Lower leg skin (tissue), 3 donors: ENCODE results near the gene TYW1.
"Not testable (repeated sequence)": the region's sequence is repeated elsewhere in the genome, so short reads cannot be mapped to it uniquely, and the experiment has no call there.

Experiments
- POLR2A ChIP-seq, 2 donors: fragments of 450-650 bp; IDR thresholded peaks; one replicate each; pipeline ENCODE4 v1.6.1; 2016 to 2017; ENCODE audit warnings: antibody characterized with exemption in 2 of 2, mild to moderate bottlenecking in 1 of 2, moderate library complexity in 1 of 2
- TF ChIP-seq, protein P1 (sequence below), 3 donors: fragments of 450-650 bp; IDR thresholded peaks; one replicate each; pipeline ENCODE4 v1.5.1; 2016; ENCODE audit warnings: antibody characterized with exemption in 3 of 3, mild to moderate bottlenecking in 3 of 3, moderate library complexity in 2 of 3

DNA sequence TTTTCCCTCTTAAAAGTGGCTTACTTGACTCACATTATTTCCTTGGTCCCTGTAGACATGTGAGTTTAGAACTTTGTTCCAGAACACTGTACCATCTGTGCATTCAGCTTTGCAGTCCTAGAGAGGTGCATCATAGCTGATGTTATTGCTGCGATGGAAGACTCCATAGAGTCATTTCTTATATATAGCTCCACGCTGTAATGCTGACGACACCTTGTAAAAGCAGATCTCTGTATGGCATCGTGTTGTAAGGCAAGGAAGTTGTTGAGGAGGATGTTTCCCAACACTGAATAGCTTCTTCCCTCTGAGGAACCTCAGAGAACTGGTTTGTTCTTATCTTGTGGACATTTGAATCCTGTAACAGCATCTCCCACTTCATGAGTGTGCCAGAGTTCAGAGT is 109.6 kb downstream of the TYW1 start:
- TF ChIP-seq, protein P1, sequence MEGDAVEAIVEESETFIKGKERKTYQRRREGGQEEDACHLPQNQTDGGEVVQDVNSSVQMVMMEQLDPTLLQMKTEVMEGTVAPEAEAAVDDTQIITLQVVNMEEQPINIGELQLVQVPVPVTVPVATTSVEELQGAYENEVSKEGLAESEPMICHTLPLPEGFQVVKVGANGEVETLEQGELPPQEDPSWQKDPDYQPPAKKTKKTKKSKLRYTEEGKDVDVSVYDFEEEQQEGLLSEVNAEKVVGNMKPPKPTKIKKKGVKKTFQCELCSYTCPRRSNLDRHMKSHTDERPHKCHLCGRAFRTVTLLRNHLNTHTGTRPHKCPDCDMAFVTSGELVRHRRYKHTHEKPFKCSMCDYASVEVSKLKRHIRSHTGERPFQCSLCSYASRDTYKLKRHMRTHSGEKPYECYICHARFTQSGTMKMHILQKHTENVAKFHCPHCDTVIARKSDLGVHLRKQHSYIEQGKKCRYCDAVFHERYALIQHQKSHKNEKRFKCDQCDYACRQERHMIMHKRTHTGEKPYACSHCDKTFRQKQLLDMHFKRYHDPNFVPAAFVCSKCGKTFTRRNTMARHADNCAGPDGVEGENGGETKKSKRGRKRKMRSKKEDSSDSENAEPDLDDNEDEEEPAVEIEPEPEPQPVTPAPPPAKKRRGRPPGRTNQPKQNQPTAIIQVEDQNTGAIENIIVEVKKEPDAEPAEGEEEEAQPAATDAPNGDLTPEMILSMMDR (IDR thresholded peaks at IDR 0.05): not testable (repeated sequence)
- not testable (repeated sequence) for TF ChIP-seq POLR2A (IDR thresholded peaks at IDR 0.05)
